HepG2 (cell line): ENCODE results near the gene PLXND1. TPM values are rescaled to one million over a fixed set of nuclear protein-coding genes. Genes with fewer than 3 reads are reported as not detected.
A peak's percentile ranks its signal among the peaks of the same experiment; 100 is the strongest.

Experiments used
- ELF4 ChIP-seq: sonication (generic); formaldehyde crosslinking; IDR thresholded peaks from 2 replicates; pipeline ENCODE4 v1.5.0; 2020; ENCODE audit warnings: missing genetic modification reagents, mild to moderate bottlenecking, moderate library complexity, borderline replicate concordance
- ERF ChIP-seq: IDR thresholded peaks from 2 replicates; pipeline ENCODE4 v1.6.1; 2018; ENCODE audit warnings: missing biosample characterization, missing genetic modification reagents
- HDAC2 ChIP-seq: sonication (generic); formaldehyde crosslinking; IDR thresholded peaks from 2 replicates; pipeline ENCODE4 v1.4.0; 2020; ENCODE audit warnings: missing genetic modification reagents
- HDAC6 ChIP-seq: fragments of 200-600 bp; sonication (generic); IDR thresholded peaks from 2 replicates; pipeline ENCODE4 v1.7.0; 2017; ENCODE audit warnings: mild to moderate bottlenecking, antibody characterized with exemption, low read length, low read depth
- HNRNPUL1 ChIP-seq: fragments of 200-400 bp; formaldehyde crosslinking; IDR thresholded peaks from 2 replicates; pipeline ENCODE4 v1.6.1; 2017; ENCODE audit warnings: low read depth, mild to moderate bottlenecking, low read length, moderate library complexity
- MAFF ChIP-seq: IDR thresholded peaks from 2 replicates; pipeline ENCODE4 v1.6.1; 2011; ENCODE audit warnings: low read depth, low read length, improper control_type of control experiment
- NFE2 ChIP-seq: sonication (generic); formaldehyde crosslinking; IDR thresholded peaks from 2 replicates; pipeline ENCODE4 v1.4.0; 2020; ENCODE audit warnings: missing genetic modification reagents
- SAP130 ChIP-seq: IDR thresholded peaks from 2 replicates; pipeline ENCODE4 v1.6.1; 2016; ENCODE audit warnings: low read depth
- SRSF4 ChIP-seq: fragments of 200-400 bp; formaldehyde crosslinking; IDR thresholded peaks from one replicate; pipeline ENCODE4 v1.6.1; 2018; ENCODE audit warnings: mild to moderate bottlenecking, low read depth, low read length, moderate library complexity; ENCODE audit not compliant: poor library complexity, severe bottlenecking
- TBL1XR1 ChIP-seq: fragments of 150-350 bp; IDR thresholded peaks from 2 replicates; pipeline ENCODE4 v1.6.1; 2014; ENCODE audit warnings: borderline replicate concordance, low read length; ENCODE audit not compliant: partially characterized antibody
- TBP ChIP-seq: sonication (generic); formaldehyde crosslinking; IDR thresholded peaks from 2 replicates; pipeline ENCODE4 v1.5.0; 2020; ENCODE audit warnings: missing genetic modification reagents
- ZBTB1 ChIP-seq: sonication (generic); formaldehyde crosslinking; IDR thresholded peaks from 2 replicates; pipeline ENCODE4 v1.4.0; 2020; ENCODE audit warnings: missing genetic modification reagents, borderline replicate concordance
- ZMYM4 ChIP-seq: sonication (generic); formaldehyde crosslinking; IDR thresholded peaks from 2 replicates; pipeline ENCODE4 v1.8.1; 2023; ENCODE audit warnings: mild to moderate bottlenecking, missing genetic modification reagents
- ZNF160 ChIP-seq: sonication (generic); formaldehyde crosslinking; IDR thresholded peaks from 2 replicates; pipeline ENCODE4 v1.8.0; 2022; ENCODE audit warnings: mild to moderate bottlenecking, inconsistent platforms, missing genetic modification reagents
- ZNF768 ChIP-seq: sonication (generic); formaldehyde crosslinking; IDR thresholded peaks from 2 replicates; pipeline ENCODE4 v1.4.0; 2020; ENCODE audit warnings: missing genetic modification reagents
- ZNF781 ChIP-seq: sonication (generic); formaldehyde crosslinking; IDR thresholded peaks from 2 replicates; pipeline ENCODE4 v1.5.1; 2020; ENCODE audit warnings: borderline replicate concordance, mild to moderate bottlenecking, missing genetic modification reagents; ENCODE audit errors: not compliant biosample characterization
- ZNF883 ChIP-seq: sonication (generic); formaldehyde crosslinking; IDR thresholded peaks from 2 replicates; pipeline ENCODE4 v1.5.1; 2020; ENCODE audit warnings: mild to moderate bottlenecking, missing genetic modification reagents; ENCODE audit errors: not compliant biosample characterization
- ZSCAN30 ChIP-seq: sonication (generic); formaldehyde crosslinking; IDR thresholded peaks from 2 replicates; pipeline ENCODE4 v1.5.0; 2020; ENCODE audit warnings: mild to moderate bottlenecking, missing genetic modification reagents
- polyA plus RNA-seq, 8 experiments: library from polyadenylated mRNA; depleted of rRNA in 3 of 8; stranded (reverse) in 7 of 8; unstranded in 1 of 8; fragments of >200 nt; fragmentation: Illumina TruSeq in 4 of 8; extraction: Trizol in 4 of 8; gene quantifications; 2 replicates each; pipeline versions ENCODE4 v1.2.1 to v1.2.3, GENCODE V29; 2011 to 2016; ENCODE audit warnings: low read depth in 4 of 8, missing spikeins in 1 of 8, mixed read lengths in 1 of 8; ENCODE audit not compliant: insufficient read depth in 1 of 8
- total RNA-seq, 5 experiments: library from RNA; depleted of rRNA; stranded (reverse); fragments of >200 nt; fragmentation: Illumina TruSeq; extraction: Trizol; gene quantifications; 2 replicates each; pipeline ENCODE4 v1.2.3, GENCODE V29; 2016; ENCODE audit warnings: low read depth in 1 of 5
- TF ChIP-seq, protein P1 (sequence below): sonication (generic); formaldehyde crosslinking; IDR thresholded peaks from 2 replicates; pipeline ENCODE4 v1.4.0; 2020; ENCODE audit warnings: mild to moderate bottlenecking, missing genetic modification reagents
- TF ChIP-seq, protein P2 (sequence below): IDR thresholded peaks from 2 replicates; pipeline ENCODE4 v1.6.1; 2016
- TF ChIP-seq, protein P3 (sequence below): sonication (generic); formaldehyde crosslinking; IDR thresholded peaks from 2 replicates; pipeline ENCODE4 v1.4.0; 2020; ENCODE audit warnings: missing genetic modification reagents
- TF ChIP-seq, protein P4 (sequence below): sonication (generic); formaldehyde crosslinking; IDR thresholded peaks from 2 replicates; pipeline ENCODE4 v1.4.0; 2020; ENCODE audit warnings: mild to moderate bottlenecking, missing genetic modification reagents
- TF ChIP-seq, protein P5 (sequence below): sonication (generic); formaldehyde crosslinking; IDR thresholded peaks from 2 replicates; pipeline ENCODE4 v1.8.0; 2022; ENCODE audit warnings: mild to moderate bottlenecking, missing genetic modification reagents

Gene PLXND1
- total and polyA plus RNA-seq, 2 of the 13 experiments (the other 11 are each of a cell fraction or from before 2014, with no cell fraction given): 15.9 to 42.0 TPM

DNA sequence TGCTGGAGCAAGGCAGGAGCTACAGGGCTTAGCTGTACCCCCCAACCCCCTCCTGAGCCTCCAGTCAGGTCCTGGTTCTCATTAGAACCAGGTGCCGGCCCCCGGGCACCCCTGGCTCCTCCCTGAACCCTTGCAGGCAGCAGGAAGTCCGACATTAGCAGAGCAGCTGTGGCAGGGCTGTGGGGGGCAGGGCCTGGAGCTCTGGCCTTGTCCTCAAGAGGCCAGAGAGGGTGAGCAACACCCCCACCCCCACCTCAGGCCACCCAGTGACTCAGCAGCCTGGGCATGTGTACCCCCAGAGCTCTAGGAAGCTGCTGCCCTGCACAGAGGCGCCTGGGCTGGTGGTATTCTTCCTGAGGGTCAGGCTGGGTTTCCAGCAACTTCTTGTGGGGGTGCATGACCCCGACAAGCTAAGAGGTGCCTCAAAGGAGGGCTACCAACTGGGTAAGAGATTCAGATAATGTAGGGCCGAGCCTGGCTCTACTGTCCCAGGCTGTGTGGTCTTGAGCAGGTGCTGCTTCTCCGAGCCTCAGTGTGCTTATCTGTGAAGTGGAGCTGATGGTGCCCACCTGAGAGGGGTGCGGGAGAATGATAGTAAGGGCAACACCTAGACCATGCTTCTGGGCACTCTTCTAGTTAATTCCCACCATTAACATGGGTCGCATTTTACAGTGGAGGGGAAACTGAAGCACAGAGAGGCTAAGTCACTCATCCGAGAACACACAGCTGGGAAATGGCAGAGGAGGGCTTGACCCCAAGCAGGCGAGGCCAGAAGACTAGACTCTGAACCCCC lies 47.5 kb downstream of the PLXND1 start (continued):
- TF ChIP-seq, protein P1, sequence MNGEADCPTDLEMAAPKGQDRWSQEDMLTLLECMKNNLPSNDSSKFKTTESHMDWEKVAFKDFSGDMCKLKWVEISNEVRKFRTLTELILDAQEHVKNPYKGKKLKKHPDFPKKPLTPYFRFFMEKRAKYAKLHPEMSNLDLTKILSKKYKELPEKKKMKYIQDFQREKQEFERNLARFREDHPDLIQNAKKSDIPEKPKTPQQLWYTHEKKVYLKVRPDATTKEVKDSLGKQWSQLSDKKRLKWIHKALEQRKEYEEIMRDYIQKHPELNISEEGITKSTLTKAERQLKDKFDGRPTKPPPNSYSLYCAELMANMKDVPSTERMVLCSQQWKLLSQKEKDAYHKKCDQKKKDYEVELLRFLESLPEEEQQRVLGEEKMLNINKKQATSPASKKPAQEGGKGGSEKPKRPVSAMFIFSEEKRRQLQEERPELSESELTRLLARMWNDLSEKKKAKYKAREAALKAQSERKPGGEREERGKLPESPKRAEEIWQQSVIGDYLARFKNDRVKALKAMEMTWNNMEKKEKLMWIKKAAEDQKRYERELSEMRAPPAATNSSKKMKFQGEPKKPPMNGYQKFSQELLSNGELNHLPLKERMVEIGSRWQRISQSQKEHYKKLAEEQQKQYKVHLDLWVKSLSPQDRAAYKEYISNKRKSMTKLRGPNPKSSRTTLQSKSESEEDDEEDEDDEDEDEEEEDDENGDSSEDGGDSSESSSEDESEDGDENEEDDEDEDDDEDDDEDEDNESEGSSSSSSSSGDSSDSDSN (CRISPR knock-in tag): no peak; the same call in 1 of the 2 replicates
- TF ChIP-seq, protein P2, sequence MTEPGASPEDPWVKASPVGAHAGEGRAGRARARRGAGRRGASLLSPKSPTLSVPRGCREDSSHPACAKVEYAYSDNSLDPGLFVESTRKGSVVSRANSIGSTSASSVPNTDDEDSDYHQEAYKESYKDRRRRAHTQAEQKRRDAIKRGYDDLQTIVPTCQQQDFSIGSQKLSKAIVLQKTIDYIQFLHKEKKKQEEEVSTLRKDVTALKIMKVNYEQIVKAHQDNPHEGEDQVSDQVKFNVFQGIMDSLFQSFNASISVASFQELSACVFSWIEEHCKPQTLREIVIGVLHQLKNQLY: no peak
- no peak for TF ChIP-seq ZNF160 (CRISPR knock-in tag)
- TF ChIP-seq ELF4 (CRISPR knock-in tag): no peak
- peak; percentile 59 for TF ChIP-seq SAP130 (CRISPR knock-in tag)
- no peak for TF ChIP-seq ZSCAN30
- TF ChIP-seq HNRNPUL1: no peak
- TF ChIP-seq HDAC2 (CRISPR knock-in tag): no peak
- TF ChIP-seq ERF (CRISPR knock-in tag): no peak
- TF ChIP-seq HDAC6: no peak
- TF ChIP-seq, protein P3, sequence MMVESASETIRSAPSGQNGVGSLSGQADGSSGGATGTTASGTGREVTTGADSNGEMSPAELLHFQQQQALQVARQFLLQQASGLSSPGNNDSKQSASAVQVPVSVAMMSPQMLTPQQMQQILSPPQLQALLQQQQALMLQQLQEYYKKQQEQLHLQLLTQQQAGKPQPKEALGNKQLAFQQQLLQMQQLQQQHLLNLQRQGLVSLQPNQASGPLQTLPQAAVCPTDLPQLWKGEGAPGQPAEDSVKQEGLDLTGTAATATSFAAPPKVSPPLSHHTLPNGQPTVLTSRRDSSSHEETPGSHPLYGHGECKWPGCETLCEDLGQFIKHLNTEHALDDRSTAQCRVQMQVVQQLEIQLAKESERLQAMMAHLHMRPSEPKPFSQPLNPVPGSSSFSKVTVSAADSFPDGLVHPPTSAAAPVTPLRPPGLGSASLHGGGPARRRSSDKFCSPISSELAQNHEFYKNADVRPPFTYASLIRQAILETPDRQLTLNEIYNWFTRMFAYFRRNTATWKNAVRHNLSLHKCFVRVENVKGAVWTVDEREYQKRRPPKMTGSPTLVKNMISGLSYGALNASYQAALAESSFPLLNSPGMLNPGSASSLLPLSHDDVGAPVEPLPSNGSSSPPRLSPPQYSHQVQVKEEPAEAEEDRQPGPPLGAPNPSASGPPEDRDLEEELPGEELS (CRISPR knock-in tag): no peak
- no peak for TF ChIP-seq TBP (CRISPR knock-in tag)
- no peak for TF ChIP-seq TBL1XR1
- 0 out of 2 replicates have a peak, but pooled peaks have one; percentile 28 for TF ChIP-seq NFE2
- TF ChIP-seq MAFF: peak; percentile 37; the same call in 1 of the 2 replicates
- TF ChIP-seq ZMYM4 (CRISPR knock-in tag): no peak
- TF ChIP-seq SRSF4: no peak
- no peak for TF ChIP-seq ZNF781
- TF ChIP-seq ZNF768 (CRISPR knock-in tag): peak; percentile 97
- no peak for TF ChIP-seq ZNF883 (CRISPR knock-in tag)
- TF ChIP-seq ZBTB1 (CRISPR knock-in tag): no peak
- TF ChIP-seq, protein P4, sequence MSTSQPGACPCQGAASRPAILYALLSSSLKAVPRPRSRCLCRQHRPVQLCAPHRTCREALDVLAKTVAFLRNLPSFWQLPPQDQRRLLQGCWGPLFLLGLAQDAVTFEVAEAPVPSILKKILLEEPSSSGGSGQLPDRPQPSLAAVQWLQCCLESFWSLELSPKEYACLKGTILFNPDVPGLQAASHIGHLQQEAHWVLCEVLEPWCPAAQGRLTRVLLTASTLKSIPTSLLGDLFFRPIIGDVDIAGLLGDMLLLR: no peak
- TF ChIP-seq, protein P5, sequence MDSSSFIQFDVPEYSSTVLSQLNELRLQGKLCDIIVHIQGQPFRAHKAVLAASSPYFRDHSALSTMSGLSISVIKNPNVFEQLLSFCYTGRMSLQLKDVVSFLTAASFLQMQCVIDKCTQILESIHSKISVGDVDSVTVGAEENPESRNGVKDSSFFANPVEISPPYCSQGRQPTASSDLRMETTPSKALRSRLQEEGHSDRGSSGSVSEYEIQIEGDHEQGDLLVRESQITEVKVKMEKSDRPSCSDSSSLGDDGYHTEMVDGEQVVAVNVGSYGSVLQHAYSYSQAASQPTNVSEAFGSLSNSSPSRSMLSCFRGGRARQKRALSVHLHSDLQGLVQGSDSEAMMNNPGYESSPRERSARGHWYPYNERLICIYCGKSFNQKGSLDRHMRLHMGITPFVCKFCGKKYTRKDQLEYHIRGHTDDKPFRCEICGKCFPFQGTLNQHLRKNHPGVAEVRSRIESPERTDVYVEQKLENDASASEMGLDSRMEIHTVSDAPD (CRISPR knock-in tag): no peak
